UCSD-AML1 (cell line): ENCODE results near the gene NPLOC4.
A peak's percentile ranks its signal among the peaks of the same experiment; 100 is the strongest.

Experiments
- DNase-seq: peaks from one replicate; lab custom pipeline; 2025; ENCODE audit not compliant: unreplicated experiment; lab: John Stamatoyannopoulos, UW

NPLOC4 gene

GRCh38 chr17:81664051-81664470, 27.1 kb upstream of the NPLOC4 start:
- no peak for DNase-seq

- no peak for DNase-seq
Observed at GRCh38 chr17:81662002-81662401, 25.1 kb upstream of the NPLOC4 start.

- DNase-seq = no peak
Observed at GRCh38 chr17:81660441-81660840, 23.5 kb upstream of the NPLOC4 start.

GRCh38 chr17:81659038-81659437, 22.1 kb upstream of the NPLOC4 start:
- no peak for DNase-seq

GRCh38 chr17:81656835-81657234, 19.9 kb upstream of the NPLOC4 start:
- DNase-seq = no peak

- DNase-seq = no peak
Observed at GRCh38 chr17:81656118-81656743, 19.3 kb upstream of the NPLOC4 start, which contains the start of gene PDE6G. PDE6G (minus strand) TSS chr17:81656542; CDS start chr17:81653305, 3,237 bp downstream.

- DNase-seq = no peak
Observed at GRCh38 chr17:81655378-81656117, 18.6 kb upstream of the NPLOC4 start.

- DNase-seq = peak; percentile 47
Observed at GRCh38 chr17:81652906-81653771, 16.2 kb upstream of the NPLOC4 start.

- no peak for DNase-seq
Observed at GRCh38 chr17:81651692-81652091, 14.8 kb upstream of the NPLOC4 start.

- no peak for DNase-seq
Observed at GRCh38 chr17:81650951-81651350, 14.0 kb upstream of the NPLOC4 start.

- DNase-seq = no peak
Observed at GRCh38 chr17:81648707-81649085, 11.8 kb upstream of the NPLOC4 start.

- no peak for DNase-seq
Observed at GRCh38 chr17:81648013-81648706, 11.2 kb upstream of the NPLOC4 start.

- DNase-seq = no peak
Observed at GRCh38 chr17:81647640-81648012, 10.7 kb upstream of the NPLOC4 start.

- DNase-seq = no peak
Observed at GRCh38 chr17:81646869-81647600, 10.1 kb upstream of the NPLOC4 start.

- no peak for DNase-seq
Observed at GRCh38 chr17:81644976-81645952, 8.4 kb upstream of the NPLOC4 start.

- DNase-seq = no peak
Observed at GRCh38 chr17:81644496-81644895, 7.6 kb upstream of the NPLOC4 start.

GRCh38 chr17:81641825-81642489, 5.0 kb upstream of the NPLOC4 start:
- DNase-seq = no peak

GRCh38 chr17:81640011-81640410, 3.1 kb upstream of the NPLOC4 start:
- DNase-seq = no peak

GRCh38 chr17:81638683-81639082, 1.8 kb upstream of the NPLOC4 start:
- no peak for DNase-seq
